ENCODE results near the gene VBP1. TPM values are rescaled to one million over a fixed set of nuclear protein-coding genes. Genes with fewer than 3 reads are reported as not detected.

Gene VBP1
- total and polyA plus RNA-seq, 2 of the 8 experiments (the other 6 are each of a cell fraction or from before 2014, with no cell fraction given) = 21.6 to 56.0 TPM

DNA sequence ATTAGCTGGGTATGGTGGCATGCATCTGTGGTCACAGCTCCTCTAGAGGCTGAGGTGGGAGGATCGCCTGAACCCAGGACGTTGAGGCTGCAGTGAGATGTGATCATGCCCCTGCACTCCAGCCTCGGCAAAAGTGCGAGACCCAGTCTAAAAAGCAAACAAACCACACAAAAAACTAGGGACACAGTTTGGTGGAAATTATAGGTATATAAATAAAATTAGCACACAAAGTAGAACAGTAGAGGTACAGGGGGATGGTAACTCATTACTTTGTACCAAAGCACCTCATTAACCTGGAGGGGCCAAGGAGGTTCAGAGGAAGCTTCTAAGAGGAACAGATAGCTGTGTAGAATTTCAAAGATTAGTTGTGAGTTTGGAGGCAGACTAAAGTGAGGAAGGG lies 5.1 kb downstream of the VBP1 start:
- Histone ChIP-seq H2BK120ac (replicated peaks; ENCODE audit: low read depth, low read length) (no peak overlapping the region), H2AK5ac (ENCODE audit: low read depth, low read length) (no peak overlapping the region), H4K5ac (ENCODE audit: insufficient read length, low read depth, low read length) (no peak overlapping the region), H4K91ac (replicated peaks; ENCODE audit: insufficient read length, low read length) (no peak overlapping the region), H3K56ac (replicated peaks; ENCODE audit: insufficient read length, low read depth, low read length) (no peak overlapping the region), H2BK5ac (ENCODE audit: low read depth, low read length) (no peak overlapping the region), H3K27ac (ENCODE audit: low read depth, low read length) (no peak overlapping the region), H3K23ac (ENCODE audit: insufficient read length) (no peak overlapping the region), H3K9ac (replicated peaks in 1 of 4; ENCODE audit: extremely low read depth in 1 of 4, low read depth in 3 of 4, low read length in 3 of 4) (no peak overlapping the region), H3K4me3 (ENCODE audit: extremely low read depth in 1 of 4, insufficient read depth in 2 of 4, low read depth in 3 of 4, low read length in 4 of 4) (no peak overlapping the region), H2AFZ (ENCODE audit: low read length) (no peak overlapping the region), H3K18ac (ENCODE audit: extremely low read depth, low read length) (no peak overlapping the region), H2BK12ac (ENCODE audit: low read depth, low read length) (no peak overlapping the region), H3K9me3 (ENCODE audit: insufficient read depth in 2 of 2, low read depth in 1 of 2, low read length in 1 of 2) (peaks cover 0 to 5% of the 10 kb centered on the region in 2 experiments; a peak in 1 of 4 replicates), H3K14ac (ENCODE audit: insufficient read length) (no peak overlapping the region), H3K79me2 (ENCODE audit: control insufficient read depth in 1 of 2, insufficient read depth in 2 of 2, low read length in 2 of 2) (peaks cover 0 to 34% of the 10 kb centered on the region in 2 experiments; a peak in 3 of 4 replicates), H3K27me3 (replicated peaks in 1 of 4; ENCODE audit: control insufficient read depth in 3 of 4, extremely low read depth in 1 of 4, insufficient read depth in 3 of 4, low read length in 3 of 4) (no peaks in the 10 kb centered on the region), H3K4me1 (replicated peaks in 1 of 4; ENCODE audit: control insufficient read depth in 3 of 4, insufficient read depth in 4 of 4, low read length in 3 of 4) (no peaks in the 10 kb centered on the region; a peak in 1 of 7 replicates), H3K23me2 (ENCODE audit: low read depth, low read length) (0 out of 2 replicates have a peak, but pooled peaks cover 3% of the 10 kb centered on the region), H4K8ac (ENCODE audit: extremely low read depth, insufficient read depth, low read length) (no peak overlapping the region), H4K20me1 (replicated peaks in 1 of 2; ENCODE audit: control insufficient read depth in 1 of 2, insufficient read depth in 2 of 2, low read length in 2 of 2) (peaks cover 0 to 3% of the 10 kb centered on the region in 2 experiments), H3K36me3 (ENCODE audit: control insufficient read depth in 2 of 4, insufficient read depth in 4 of 4, low read length in 3 of 4) (peaks cover 0 to 33% (median 12%) of the 10 kb centered on the region in 4 experiments; a peak in 3 of 8 replicates), H3K4ac (replicated peaks; ENCODE audit: insufficient read length, low read depth, low read length) (no peak overlapping the region), H2BK20ac (ENCODE audit: low read length) (no peak overlapping the region), H2BK15ac (ENCODE audit: low read length) (no peak overlapping the region), H3K4me2 (ENCODE audit: insufficient read depth in 1 of 2, low read depth in 2 of 2, low read length in 2 of 2) (no peak overlapping the region), H3K79me1 (ENCODE audit: low read depth, low read length) (no peaks in the 10 kb centered on the region)
- TF ChIP-seq POLR2A (IDR thresholded peaks at IDR 0.05; ENCODE audit: control extremely low read depth in 1 of 2, low read depth in 2 of 2, low read length in 2 of 2) (no peak), SRF (IDR thresholded peaks at IDR 0.05; ENCODE audit: low read depth, low read length) (no peak), RBBP5 (IDR thresholded peaks at IDR 0.05; ENCODE audit: borderline replicate concordance, low read depth, low read length) (no peak), NRF1 (IDR thresholded peaks at IDR 0.05; ENCODE audit: low read depth, low read length) (no peak), CEBPB (IDR thresholded peaks at IDR 0.05; ENCODE audit: low read depth, low read length) (no peak), CTBP2 (IDR thresholded peaks at IDR 0.05; ENCODE audit: borderline replicate concordance, insufficient read depth, insufficient read length, low read length) (no peak), SP2 (IDR thresholded peaks at IDR 0.05; ENCODE audit: low read length) (no peak), SUZ12 (IDR thresholded peaks at IDR 0.05; ENCODE audit: low read length) (no peak), HDAC2 (IDR thresholded peaks at IDR 0.05; ENCODE audit: borderline replicate concordance in 1 of 2, low read depth in 2 of 2, low read length in 2 of 2) (no peak), EGR1 (IDR thresholded peaks at IDR 0.05; ENCODE audit: borderline replicate concordance, low read depth, low read length) (no peak)
- CTCF ChIA-PET (ENCODE audit: partially characterized antibody) = no interaction called here
- POLR2A ChIA-PET (ENCODE audit: partially characterized antibody) = no interaction called here
- 100% methylated on average over 1 of the region's 4 CpGs; no CpG with 5 or more reads in 1 of the 2 experiments for WGBS, 2 experiments (ENCODE audit: extremely low coverage in 1 of 2, insufficient coverage in 1 of 2, insufficient read length in 1 of 2, insufficient replicate concordance in 2 of 2, low coverage in 1 of 2, low lambda C conversion rate in 2 of 2, missing lambda C conversion rate in 1 of 2)
- no peak for DNase-seq (ENCODE audit: low read depth in 1 of 2, low spot score in 2 of 2)
- FAIRE-seq = no peak

Data from H1 (cell line).